Thoracic aorta (tissue), 2 donors: ENCODE measurements around the gene GNPTG. TPM values are rescaled to one million over a fixed set of nuclear protein-coding genes. Genes with fewer than 3 reads are reported as not detected.

Experiments used
- ATAC-seq: fragments of 150-250 bp; one replicate; pipeline ENCODE4 v1.8.0; 2017; ENCODE audit warnings: low read depth; ENCODE audit not compliant: insufficient number of reproducible peaks, low FRiP score
- DNase-seq: peaks from one replicate; pipeline ENCODE4 v3.0.0-alpha.2; 2020; ENCODE audit warnings: low spot score
- H3K27ac ChIP-seq, 2 donors: fragments of 200-600 bp; sonication (generic); 1 replicate in 1 of 2; 2 replicates in 1 of 2; pipeline ENCODE4 v1.5.1; 2016; ENCODE audit warnings: mild to moderate bottlenecking in 2 of 2, moderate library complexity in 2 of 2
- H3K27me3 ChIP-seq: fragments of 200-600 bp; sonication (generic); replicated peaks from 2 replicates; pipeline ENCODE4 v1.6.0; 2016; ENCODE audit warnings: mild to moderate bottlenecking; ENCODE audit not compliant: insufficient read depth
- H3K36me3 ChIP-seq: fragments of 200-600 bp; sonication (generic); one replicate; pipeline ENCODE4 v1.5.1; 2016
- H3K4me1 ChIP-seq, 2 donors: fragments of 200-600 bp; sonication (generic); 1 replicate in 1 of 2; 2 replicates in 1 of 2; pipeline versions ENCODE4 v1.5.1 to v1.6.0; 2016; ENCODE audit warnings: low read depth in 2 of 2, mild to moderate bottlenecking in 1 of 2; ENCODE audit not compliant: control insufficient read depth in 1 of 2
- H3K4me3 ChIP-seq: fragments of 200-600 bp; sonication (generic); 2 replicates; pipeline ENCODE4 v1.5.1; 2016; ENCODE audit warnings: mild to moderate bottlenecking
- H3K9me3 ChIP-seq: fragments of 200-600 bp; sonication (generic); 2 replicates; pipeline ENCODE4 v1.5.1; 2016
- CTCF ChIP-seq: fragments of 200-600 bp; sonication (generic); IDR thresholded peaks from one replicate; pipeline ENCODE4 v1.5.1; 2019; ENCODE audit warnings: antibody characterized with exemption
- total RNA-seq, 2 donors: library from RNA; depleted of rRNA; stranded (reverse); fragments of >200 nt; gene quantifications; one replicate each; pipeline versions ENCODE4 v1.1.0 to v1.2.3, GENCODE V29; 2016

GNPTG gene
- total RNA-seq, 2 donors from 2014 or later, result 67.9 to 69.7 TPM

GRCh38 chr16:1364510-1364909, 12.8 kb downstream of the GNPTG start:
- Histone ChIP-seq H3K36me3 (peaks cover 45% of the 10 kb centered on the region), H3K4me3 (no peak overlapping the region), H3K27ac (no peak overlapping the region), H3K27me3 (no peaks in the 10 kb centered on the region), H3K4me1 (no peaks in the 10 kb centered on the region), H3K9me3 (no peaks in the 10 kb centered on the region)
- DNase-seq, result no peak
- ATAC-seq, result no peak
- TF ChIP-seq CTCF, result no peak

DNA sequence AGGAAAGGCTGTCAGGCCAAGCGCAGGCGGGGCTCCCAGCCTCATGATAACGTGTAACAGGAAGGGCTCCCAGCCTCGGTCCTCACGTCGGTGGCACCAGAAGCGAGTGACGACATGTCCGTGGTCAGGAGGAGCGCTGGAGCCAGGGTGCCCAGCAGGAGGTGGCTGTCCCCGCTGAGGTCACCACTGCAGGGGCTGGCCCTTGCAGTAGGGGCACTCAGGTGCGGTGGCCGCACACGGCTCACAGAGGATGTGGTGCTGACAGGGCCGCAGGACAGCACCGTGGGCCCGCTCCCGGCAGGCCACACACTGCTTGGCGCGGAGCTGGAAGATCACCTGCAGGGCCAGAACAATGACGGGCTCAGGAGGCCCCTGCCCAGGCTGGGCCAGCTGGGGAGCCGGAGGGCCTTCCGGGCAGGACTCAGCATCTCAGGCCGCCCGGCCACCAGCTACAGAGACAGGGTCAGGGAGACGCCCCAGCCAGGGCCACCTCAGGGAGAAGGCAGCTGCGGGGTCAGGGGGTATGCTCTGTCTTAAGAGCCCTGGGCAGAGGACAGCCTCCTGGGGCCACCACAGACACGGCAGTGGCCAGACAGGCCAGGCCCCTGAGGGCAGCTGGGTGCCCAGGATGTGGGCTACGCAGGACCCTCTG, 14.5 kb downstream of the GNPTG start:
- H3K27ac ChIP-seq, result no peak overlapping the region
- no peak overlapping the region for H3K4me3 ChIP-seq
- H3K27me3 ChIP-seq, result no peaks in the 10 kb centered on the region
- DNase-seq, result no peak
- no peaks in the 10 kb centered on the region for H3K4me1 ChIP-seq
- ATAC-seq, result no peak
- TF ChIP-seq CTCF, result no peak
- no peaks in the 10 kb centered on the region for H3K9me3 ChIP-seq
- H3K36me3 ChIP-seq, result peaks cover 40% of the 10 kb centered on the region

GRCh38 chr16:1366712-1367299, 15.1 kb downstream of the GNPTG start:
- ATAC-seq, result no peak
- H3K4me1 ChIP-seq, result no peaks in the 10 kb centered on the region
- peaks cover 36% of the 10 kb centered on the region for H3K36me3 ChIP-seq
- no peaks in the 10 kb centered on the region for H3K27me3 ChIP-seq
- no peak overlapping the region for H3K27ac ChIP-seq
- DNase-seq, result no peak
- H3K9me3 ChIP-seq, result no peaks in the 10 kb centered on the region
- no peak for TF ChIP-seq CTCF
- no peak overlapping the region for H3K4me3 ChIP-seq

DNA sequence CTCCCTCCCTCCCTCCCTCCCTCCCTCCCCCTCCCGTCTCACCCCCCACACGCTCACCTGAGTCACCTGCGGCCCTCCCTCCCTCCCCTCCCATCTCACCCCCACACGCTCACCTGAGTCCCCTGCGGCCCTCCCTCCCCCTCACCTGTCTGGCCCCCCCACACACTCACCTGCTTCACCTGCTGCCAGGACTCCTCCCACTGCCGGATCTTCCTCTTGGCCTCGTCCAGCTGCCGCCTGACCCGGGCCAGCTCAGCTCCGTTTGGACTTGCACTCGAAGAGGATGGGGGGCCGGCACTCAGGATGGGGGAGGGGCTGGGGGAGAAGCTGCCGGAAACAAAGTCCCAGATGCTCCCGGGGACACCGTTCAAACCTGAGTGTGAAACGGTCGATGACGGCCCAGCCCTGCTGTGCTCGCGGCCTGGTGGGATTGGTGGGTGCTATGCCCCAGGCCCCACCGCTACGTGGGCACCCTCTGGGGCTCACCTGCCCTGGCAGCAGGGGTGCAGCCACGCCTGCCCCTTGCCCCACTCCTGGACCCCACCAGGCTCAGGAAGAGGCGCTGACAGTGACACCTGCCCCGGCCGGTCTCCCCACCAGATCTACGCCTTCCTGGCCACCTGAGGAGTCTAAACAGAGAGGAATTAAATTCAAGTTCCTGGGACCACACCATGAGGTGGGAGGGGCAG, 15.9 kb downstream of the GNPTG start:
- no peaks in the 10 kb centered on the region for H3K4me1 ChIP-seq
- H3K27me3 ChIP-seq, result no peaks in the 10 kb centered on the region
- ATAC-seq (no peak), DNase-seq (no peak)
- H3K9me3 ChIP-seq, result no peaks in the 10 kb centered on the region
- no peak overlapping the region for H3K27ac ChIP-seq
- no peak for TF ChIP-seq CTCF
- H3K4me3 ChIP-seq, result no peak overlapping the region
- peaks cover 28% of the 10 kb centered on the region for H3K36me3 ChIP-seq

DNA sequence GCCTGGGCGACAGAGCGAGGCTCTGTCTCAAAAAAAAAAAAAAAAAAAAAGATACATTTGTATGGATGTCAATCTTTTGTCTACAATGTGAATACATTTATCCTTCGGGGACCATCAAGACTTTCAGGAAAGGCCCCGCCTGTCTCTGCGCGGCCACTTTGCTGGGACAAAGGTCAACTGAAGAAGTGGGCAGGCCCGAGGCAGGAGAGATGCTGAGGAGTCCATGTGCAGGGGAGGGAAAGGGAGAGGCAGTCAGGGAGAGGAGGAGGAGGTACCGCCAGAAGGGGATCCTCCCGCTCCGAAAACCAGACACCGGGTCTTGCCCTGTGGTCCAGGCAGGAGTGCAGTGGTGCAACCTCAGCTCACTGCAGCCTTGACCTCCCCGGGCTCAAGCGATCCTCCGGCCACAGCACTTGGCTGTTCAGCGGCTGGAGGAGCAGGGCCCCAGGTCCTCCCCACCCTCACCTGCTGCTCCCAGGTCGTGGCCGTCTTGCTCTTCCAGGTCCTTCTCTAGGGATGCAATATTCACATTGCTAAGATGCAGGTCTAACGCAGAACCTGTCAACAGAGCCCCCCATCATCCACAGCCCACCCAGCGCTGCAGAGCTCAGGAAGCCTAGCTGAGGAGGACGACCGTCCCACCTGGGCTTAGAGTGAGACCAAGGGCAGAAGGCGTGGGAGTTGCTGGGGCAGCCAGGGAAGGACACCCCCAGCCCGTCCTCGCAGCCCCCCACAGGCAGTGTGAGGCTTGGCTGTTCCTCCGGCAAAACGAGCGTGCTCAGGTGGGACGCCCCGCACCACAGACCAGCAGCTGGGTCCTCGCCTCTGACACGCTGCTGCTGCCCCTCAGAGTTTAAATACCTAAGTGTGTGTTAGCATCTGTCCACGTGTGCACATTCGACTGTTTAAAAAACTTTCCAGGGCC, 19.6 kb downstream of the GNPTG start:
- DNase-seq (no peak), ATAC-seq (no peak)
- Histone ChIP-seq H3K27ac (no peak overlapping the region), H3K9me3 (no peaks in the 10 kb centered on the region), H3K4me1 (no peaks in the 10 kb centered on the region), H3K4me3 (no peak overlapping the region), H3K36me3 (peaks cover 19% of the 10 kb centered on the region), H3K27me3 (no peaks in the 10 kb centered on the region)
- TF ChIP-seq CTCF, result no peak
